ENCODE measurements around the gene NRXN2. TPM values are rescaled to one million over a fixed set of nuclear protein-coding genes. Genes with fewer than 3 reads are reported as not detected.

The NRXN2 gene
- total RNA-seq, 1 experiment from 2014 or later, result 0.15 TPM

DNA sequence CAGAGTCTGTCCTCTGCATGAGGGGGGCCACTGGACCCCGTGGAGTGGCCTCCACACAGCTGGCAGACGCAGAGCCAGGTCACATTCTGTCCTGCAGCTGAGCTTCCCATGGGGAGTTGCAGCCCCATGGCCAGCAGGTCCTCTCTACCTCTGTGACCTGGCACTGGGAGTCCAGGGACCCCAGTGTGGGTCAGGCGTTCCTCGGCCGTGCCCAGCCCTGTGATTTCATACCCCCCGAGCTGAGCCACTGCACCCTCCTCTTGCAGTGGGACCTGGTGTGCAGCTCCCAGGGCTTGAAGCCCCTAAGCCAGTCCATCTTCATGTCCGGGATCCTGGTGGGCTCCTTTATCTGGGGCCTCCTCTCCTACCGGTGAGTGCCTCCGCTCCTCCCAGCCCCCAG lies 164.1 kb downstream of the NRXN2 start:
- ATAC-seq (no peak), DNase-seq (ENCODE audit: low read depth, low spot score) (no peak)
- no peak overlapping the region for H3K4me3 ChIP-seq (ENCODE audit: low read depth in 2 of 2, low read length in 2 of 2)
- no peaks in the 10 kb centered on the region for H3K4me1 ChIP-seq (ENCODE audit: control insufficient read depth, insufficient read depth, low read length)
- in situ Hi-C loops (cut with HindIII; ENCODE audit: low pct_unique_long_range_greater_than_20kb, low sequenced_read_pairs) (no loop called here), intact Hi-C loops (cut with micrococcal nuclease; ENCODE audit: unreplicated experiment) (no loop called here)
- H3K9me3 ChIP-seq (ENCODE audit: control insufficient read depth, insufficient read depth, low read depth, low read length), result no peaks in the 10 kb centered on the region
- ChIA-PET CTCF (no interaction called here), POLR2A (no interaction called here)
- no peaks in the 10 kb centered on the region for H3K27me3 ChIP-seq (ENCODE audit: control insufficient read depth, insufficient read depth, low read length)
- BruUV-seq (replicated peaks), result no TSS peak
- no peak overlapping the region for H3K27ac ChIP-seq (ENCODE audit: low read length)
- no peaks in the 10 kb centered on the region for H3K36me3 ChIP-seq (ENCODE audit: control insufficient read depth, insufficient read depth, low read length)
- TF ChIP-seq REST (IDR thresholded peaks at IDR 0.05; ENCODE audit: insufficient read depth in 1 of 2, low read depth in 2 of 2, low read length in 1 of 2), result no peak
- no peak for TF ChIP-seq POLR2AphosphoS5 (IDR thresholded peaks at IDR 0.05; ENCODE audit: low read depth, low read length)
- no peak for TF ChIP-seq TCF7L2 (IDR thresholded peaks at IDR 0.05; ENCODE audit: low read depth, low read length)
- TF ChIP-seq SIN3A (IDR thresholded peaks at IDR 0.05; ENCODE audit: borderline replicate concordance, insufficient read depth, low read depth, low read length), result no peak
- no peak for TF ChIP-seq CTCF (IDR thresholded peaks at IDR 0.05)

- TF ChIP-seq POLR2AphosphoS5 (IDR thresholded peaks at IDR 0.05; ENCODE audit: low read depth, low read length) (no peak), SIN3A (IDR thresholded peaks at IDR 0.05; ENCODE audit: borderline replicate concordance, insufficient read depth, low read depth, low read length) (no peak), REST (IDR thresholded peaks at IDR 0.05; ENCODE audit: insufficient read depth in 1 of 2, low read depth in 2 of 2, low read length in 1 of 2) (no peak), CTCF (IDR thresholded peaks at IDR 0.05) (no peak), TCF7L2 (IDR thresholded peaks at IDR 0.05; ENCODE audit: low read depth, low read length) (no peak)
- POLR2A ChIA-PET, result no interaction called here
These were observed 164.8 kb downstream of the NRXN2 start for GRCh38 chr11:64558065-64558745.

More at GRCh38 chr11:64558065-64558745, 164.8 kb downstream of the NRXN2 start:
- in situ Hi-C loops (cut with HindIII; ENCODE audit: low pct_unique_long_range_greater_than_20kb, low sequenced_read_pairs) (no loop called here), intact Hi-C loops (cut with micrococcal nuclease; ENCODE audit: unreplicated experiment) (no loop called here)
- no peaks in the 10 kb centered on the region for H3K27me3 ChIP-seq (ENCODE audit: control insufficient read depth, insufficient read depth, low read length)
- no peaks in the 10 kb centered on the region for H3K9me3 ChIP-seq (ENCODE audit: control insufficient read depth, insufficient read depth, low read depth, low read length)
- H3K4me3 ChIP-seq (ENCODE audit: low read depth in 2 of 2, low read length in 2 of 2), result no peak overlapping the region
- no peak for DNase-seq (ENCODE audit: low read depth, low spot score)
- ATAC-seq, result no peak
- CTCF ChIA-PET, result interaction anchor here (1.0 kb wide), 1 partner anchor 91 kb away, joined by 3 read pairs; no protein-coding TSS in a partner anchor
- no TSS peak for BruUV-seq (replicated peaks)
- no peak overlapping the region for H3K27ac ChIP-seq (ENCODE audit: low read length)
- no peaks in the 10 kb centered on the region for H3K4me1 ChIP-seq (ENCODE audit: control insufficient read depth, insufficient read depth, low read length)
- H3K36me3 ChIP-seq (ENCODE audit: control insufficient read depth, insufficient read depth, low read length), result no peaks in the 10 kb centered on the region
